WTC11 (cell line): ENCODE results near the gene CYTH3.

Experiments used
- ATF2 ChIP-seq: sonication (generic); formaldehyde crosslinking; IDR thresholded peaks from 2 replicates; pipeline ENCODE4 v1.8.1; 2022; ENCODE audit warnings: low read depth, missing genetic modification reagents, borderline replicate concordance
- CREM ChIP-seq: sonication (generic); formaldehyde crosslinking; IDR thresholded peaks from 2 replicates; pipeline ENCODE4 v1.8.1; 2022; ENCODE audit warnings: mild to moderate bottlenecking, missing genetic modification reagents, moderate library complexity
- CTCF ChIP-seq: fragments of 200-600 bp; IDR thresholded peaks from 2 replicates; pipeline ENCODE4 v1.8.0; 2022; ENCODE audit warnings: antibody characterized with exemption
- STAT6 ChIP-seq: sonication (generic); formaldehyde crosslinking; conservative IDR thresholded peaks from 2 replicates; pipeline ENCODE4 v1.8.1; 2023; ENCODE audit warnings: mild to moderate bottlenecking, low read depth, missing genetic modification reagents, moderate library complexity
- TCF7 ChIP-seq: sonication (generic); formaldehyde crosslinking; IDR thresholded peaks from 2 replicates; pipeline ENCODE4 v1.8.0; 2022; ENCODE audit warnings: mild to moderate bottlenecking, low read depth, missing genetic modification reagents, moderate library complexity
- ZNF138 ChIP-seq: sonication (generic); formaldehyde crosslinking; conservative IDR thresholded peaks from 2 replicates; pipeline ENCODE4 v1.8.1; 2022; ENCODE audit warnings: mild to moderate bottlenecking, moderate library complexity, missing genetic modification reagents

GRCh38 chr7:6160191-6160623 is 112.2 kb downstream of the CYTH3 start:
- no peak for TF ChIP-seq ATF2
- TF ChIP-seq CTCF: no peak; the same call in 1 of the 2 replicates
- TF ChIP-seq STAT6 (CRISPR knock-in tag): no peak
- TF ChIP-seq ZNF138 (CRISPR knock-in tag): no peak
- TF ChIP-seq CREM (CRISPR knock-in tag): no peak
- TF ChIP-seq TCF7 (CRISPR knock-in tag): no peak
